HepG2 (cell line): Measurements from ENCODE around the gene ZBTB21. TPM values are rescaled to one million over a fixed set of nuclear protein-coding genes. Genes with fewer than 3 reads are reported as not detected.

Experiments
- ETV6 ChIP-seq: sonication (generic); formaldehyde crosslinking; conservative IDR thresholded peaks from 2 replicates; pipeline ENCODE4 v1.4.0; 2020; ENCODE audit warnings: missing genetic modification reagents
- FOXJ3 ChIP-seq: sonication (generic); formaldehyde crosslinking; IDR thresholded peaks from 2 replicates; pipeline ENCODE4 v1.4.0; 2020; ENCODE audit warnings: missing genetic modification reagents, mild to moderate bottlenecking, borderline replicate concordance
- FOXP4 ChIP-seq: sonication (generic); formaldehyde crosslinking; IDR thresholded peaks from 2 replicates; pipeline ENCODE4 v1.4.0; 2020; ENCODE audit warnings: missing genetic modification reagents
- GABPB1 ChIP-seq: IDR thresholded peaks from 2 replicates; pipeline ENCODE4 v1.6.1; 2016; ENCODE audit warnings: mild to moderate bottlenecking, missing genetic modification reagents, moderate library complexity, missing compliant biosample characterization
- GMEB2 ChIP-seq: IDR thresholded peaks from 2 replicates; pipeline ENCODE4 v1.6.1; 2016; ENCODE audit warnings: missing biosample characterization, missing genetic modification reagents, low read depth
- HOXA9 ChIP-seq: sonication (generic); formaldehyde crosslinking; IDR thresholded peaks from 2 replicates; pipeline ENCODE4 v1.8.1; 2022; ENCODE audit warnings: missing genetic modification reagents, mild to moderate bottlenecking, moderate library complexity, borderline replicate concordance
- IRF2 ChIP-seq: IDR thresholded peaks from 2 replicates; pipeline ENCODE4 v1.6.1; 2018; ENCODE audit warnings: missing genetic modification reagents, missing compliant biosample characterization
- MNT ChIP-seq: fragments of 450-650 bp; IDR thresholded peaks from 2 replicates; pipeline ENCODE4 v1.6.1; 2016
- NKX3-1 ChIP-seq: sonication (generic); formaldehyde crosslinking; IDR thresholded peaks from 2 replicates; pipeline ENCODE4 v1.5.0; 2020; ENCODE audit warnings: missing genetic modification reagents
- SCMH1 ChIP-seq: sonication (generic); formaldehyde crosslinking; IDR thresholded peaks from 2 replicates; pipeline ENCODE4 v1.9.0; 2021; ENCODE audit warnings: missing genetic modification reagents, mild to moderate bottlenecking, borderline replicate concordance
- SOX13 ChIP-seq, 3 experiments: fragments of 450-650 bp in 1 of 3; sonication (generic) in 1 of 3; formaldehyde crosslinking in 1 of 3; IDR thresholded peaks in 2 of 3; conservative IDR thresholded peaks in 1 of 3; 2 replicates each; pipeline versions ENCODE4 v1.5.0 to v1.6.1; 2016 to 2020; ENCODE audit warnings: antibody characterized with exemption in 1 of 3, mild to moderate bottlenecking in 1 of 3, missing compliant biosample characterization in 1 of 3, missing genetic modification reagents in 1 of 3, moderate library complexity in 1 of 3
- SOX6 ChIP-seq, 2 experiments: fragments of 450-650 bp in 1 of 2; sonication (generic) in 1 of 2; formaldehyde crosslinking in 1 of 2; IDR thresholded peaks; 2 replicates each; pipeline versions ENCODE4 v1.4.0 to v1.6.1; 2017 to 2020; ENCODE audit warnings: antibody characterized with exemption in 1 of 2, mild to moderate bottlenecking in 1 of 2, missing genetic modification reagents in 1 of 2
- XBP1 ChIP-seq: sonication (generic); formaldehyde crosslinking; IDR thresholded peaks from 2 replicates; pipeline ENCODE4 v1.5.0; 2020; ENCODE audit warnings: missing genetic modification reagents
- ZFP91 ChIP-seq: sonication (generic); formaldehyde crosslinking; IDR thresholded peaks from 2 replicates; pipeline ENCODE4 v1.9.0; 2022; ENCODE audit warnings: missing genetic modification reagents, mild to moderate bottlenecking, borderline replicate concordance
- ZNF143 ChIP-seq: sonication (generic); formaldehyde crosslinking; IDR thresholded peaks from 2 replicates; pipeline ENCODE4 v1.4.0; 2020; ENCODE audit warnings: missing genetic modification reagents
- ZNF331 ChIP-seq: sonication (generic); formaldehyde crosslinking; IDR thresholded peaks from 2 replicates; pipeline ENCODE4 v1.4.0; 2020; ENCODE audit warnings: missing genetic modification reagents
- ZNF564 ChIP-seq: sonication (generic); formaldehyde crosslinking; IDR thresholded peaks from 2 replicates; pipeline ENCODE4 v1.8.1; 2023; ENCODE audit warnings: mild to moderate bottlenecking, missing genetic modification reagents
- ZNF597 ChIP-seq: sonication (generic); formaldehyde crosslinking; IDR thresholded peaks from 2 replicates; pipeline ENCODE4 v1.5.0; 2020; ENCODE audit warnings: missing genetic modification reagents
- ZNF83 ChIP-seq: sonication (generic); formaldehyde crosslinking; IDR thresholded peaks from 2 replicates; pipeline ENCODE4 v1.4.0; 2020; ENCODE audit warnings: missing genetic modification reagents, mild to moderate bottlenecking, borderline replicate concordance
- ZNF883 ChIP-seq: sonication (generic); formaldehyde crosslinking; IDR thresholded peaks from 2 replicates; pipeline ENCODE4 v1.5.1; 2020; ENCODE audit warnings: mild to moderate bottlenecking, missing genetic modification reagents; ENCODE audit errors: not compliant biosample characterization
- polyA plus RNA-seq, 8 experiments: library from polyadenylated mRNA; depleted of rRNA in 3 of 8; stranded (reverse) in 7 of 8; unstranded in 1 of 8; fragments of >200 nt; fragmentation: Illumina TruSeq in 4 of 8; extraction: Trizol in 4 of 8; gene quantifications; 2 replicates each; pipeline versions ENCODE4 v1.2.1 to v1.2.3, GENCODE V29; 2011 to 2016; ENCODE audit warnings: low read depth in 4 of 8, missing spikeins in 1 of 8, mixed read lengths in 1 of 8; ENCODE audit not compliant: insufficient read depth in 1 of 8
- total RNA-seq, 5 experiments: library from RNA; depleted of rRNA; stranded (reverse); fragments of >200 nt; fragmentation: Illumina TruSeq; extraction: Trizol; gene quantifications; 2 replicates each; pipeline ENCODE4 v1.2.3, GENCODE V29; 2016; ENCODE audit warnings: low read depth in 1 of 5

ZBTB21 gene
- total and polyA plus RNA-seq, 2 of the 13 experiments (the other 11 are each of a cell fraction or from before 2014, with no cell fraction given) = 4.5 to 6.1 TPM

- TF ChIP-seq FOXP4 (CRISPR knock-in tag) (peak; percentile 70; the same call in 1 of the 2 replicates), ZNF564 (CRISPR knock-in tag) (no peak), ZNF597 (CRISPR knock-in tag) (no peak), SCMH1 (no peak), GMEB2 (CRISPR knock-in tag) (no peak), ZNF883 (CRISPR knock-in tag) (no peak), MNT (no peak), ZNF331 (CRISPR knock-in tag) (peak; percentile 72; the same call in 1 of the 2 replicates), SOX13 (IDR thresholded peaks at IDR 0.05) (no peak), SOX13 (CRISPR knock-in tag; conservative IDR thresholded peaks at IDR 0.05 in 1 of 2, IDR thresholded peaks at IDR 0.05 in 1 of 2) (peak in 1 of 2 experiments; percentile 77; a peak in 2 of 4 replicates), ETV6 (CRISPR knock-in tag) (no peak), ZNF83 (no peak), ZNF143 (CRISPR knock-in tag) (no peak), FOXJ3 (CRISPR knock-in tag) (peak; percentile 61; the same call in 1 of the 2 replicates), HOXA9 (CRISPR knock-in tag) (no peak), ZFP91 (no peak; the same call in 1 of the 2 replicates), XBP1 (no peak), NKX3-1 (CRISPR knock-in tag) (no peak), SOX6 (IDR thresholded peaks at IDR 0.05) (no peak), SOX6 (CRISPR knock-in tag; IDR thresholded peaks at IDR 0.05) (peak; percentile 86), GABPB1 (peak; percentile 44), IRF2 (CRISPR knock-in tag) (peak; percentile 75; the same call in 1 of the 2 replicates)
These were observed 27.8 kb upstream of the ZBTB21 start (continued) for GRCh38 chr21:42037943-42038342.
